AG10803 (cell line): Measurements from ENCODE around the gene PLAAT2.
A peak's percentile ranks its signal among the peaks of the same experiment; 100 is the strongest.

ENCODE experiments used
- DNase-seq: peaks from one replicate; pipeline ENCODE4 v3.0.0; 2010; ENCODE audit warnings: low read depth
- H3K4me3 ChIP-seq: 2 replicates; pipeline ENCODE4 v1.5.1; 2011; ENCODE audit warnings: mild to moderate bottlenecking, low read length, control low read depth
- CTCF ChIP-seq: conservative IDR thresholded peaks from 2 replicates; pipeline ENCODE4 v1.5.1; 2011; ENCODE audit warnings: mild to moderate bottlenecking, low read length, control low read depth, inconsistent platforms

Gene PLAAT2

GRCh38 chr11:63573881-63574855 is 11.0 kb upstream of the PLAAT2 start:
- peak; percentile 55 for DNase-seq
- H3K4me3 ChIP-seq = peak overlapping the region; percentile 42
- peak; percentile 8; the same call in 1 of the 2 replicates for TF ChIP-seq CTCF

GRCh38 chr11:63572026-63572688 is 9.0 kb upstream of the PLAAT2 start:
- no peak for TF ChIP-seq CTCF
- H3K4me3 ChIP-seq = no peak overlapping the region
- no peak for DNase-seq

DNA sequence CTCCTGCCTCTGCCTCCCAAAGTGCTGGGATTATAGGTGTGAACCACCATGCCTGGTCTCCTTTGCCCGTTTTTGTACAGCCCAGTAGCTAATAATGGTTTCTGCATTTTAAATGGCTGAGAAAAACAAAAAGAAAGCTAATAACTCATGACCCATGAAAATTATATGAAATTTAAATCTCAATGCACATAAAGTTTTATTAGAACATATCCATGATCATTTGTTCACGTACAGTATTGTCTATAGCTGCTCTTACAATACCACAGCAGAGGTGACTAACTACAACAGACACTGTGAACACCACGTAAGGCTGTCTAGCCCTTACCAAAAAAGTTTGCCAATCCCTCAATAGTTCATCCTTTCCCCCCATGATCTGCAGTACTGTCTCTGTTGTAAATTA is 6.4 kb upstream of the PLAAT2 start:
- no peak for TF ChIP-seq CTCF
- no peak overlapping the region for H3K4me3 ChIP-seq
- no peak for DNase-seq

- DNase-seq = peak; percentile 49
- H3K4me3 ChIP-seq = no peak overlapping the region
- no peak for TF ChIP-seq CTCF
Measured at GRCh38 chr11:63567044-63567840, 4.1 kb upstream of the PLAAT2 start.

DNA sequence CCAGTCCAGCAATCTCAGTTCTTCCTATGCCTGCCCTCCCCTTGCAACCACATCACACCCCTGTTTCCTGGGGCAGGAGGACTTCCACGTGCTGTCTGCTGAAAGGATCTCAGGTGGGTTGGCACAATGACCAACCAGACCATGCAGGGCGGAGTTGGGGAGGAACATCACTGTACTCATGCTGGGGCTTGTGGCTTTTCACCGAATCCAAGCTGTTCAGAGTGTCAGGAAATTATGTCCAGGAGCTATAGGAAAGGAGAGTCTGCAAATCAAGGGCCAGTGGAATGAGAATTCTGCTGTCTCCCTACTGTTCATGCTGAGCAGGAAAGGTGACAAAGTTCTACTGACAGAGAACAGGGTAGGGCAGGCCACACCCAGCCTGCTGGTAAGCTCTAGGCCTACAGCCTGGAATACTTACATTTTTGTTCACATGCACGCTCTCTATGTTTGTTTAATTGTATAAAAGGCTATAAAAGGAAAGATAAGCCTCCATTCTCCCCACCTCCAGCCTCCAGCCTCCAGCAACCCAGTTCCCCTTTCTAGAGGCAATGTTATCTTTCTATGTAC is 1.7 kb upstream of the PLAAT2 start:
- no peak for TF ChIP-seq CTCF
- DNase-seq = no peak
- H3K4me3 ChIP-seq = no peak overlapping the region

DNA sequence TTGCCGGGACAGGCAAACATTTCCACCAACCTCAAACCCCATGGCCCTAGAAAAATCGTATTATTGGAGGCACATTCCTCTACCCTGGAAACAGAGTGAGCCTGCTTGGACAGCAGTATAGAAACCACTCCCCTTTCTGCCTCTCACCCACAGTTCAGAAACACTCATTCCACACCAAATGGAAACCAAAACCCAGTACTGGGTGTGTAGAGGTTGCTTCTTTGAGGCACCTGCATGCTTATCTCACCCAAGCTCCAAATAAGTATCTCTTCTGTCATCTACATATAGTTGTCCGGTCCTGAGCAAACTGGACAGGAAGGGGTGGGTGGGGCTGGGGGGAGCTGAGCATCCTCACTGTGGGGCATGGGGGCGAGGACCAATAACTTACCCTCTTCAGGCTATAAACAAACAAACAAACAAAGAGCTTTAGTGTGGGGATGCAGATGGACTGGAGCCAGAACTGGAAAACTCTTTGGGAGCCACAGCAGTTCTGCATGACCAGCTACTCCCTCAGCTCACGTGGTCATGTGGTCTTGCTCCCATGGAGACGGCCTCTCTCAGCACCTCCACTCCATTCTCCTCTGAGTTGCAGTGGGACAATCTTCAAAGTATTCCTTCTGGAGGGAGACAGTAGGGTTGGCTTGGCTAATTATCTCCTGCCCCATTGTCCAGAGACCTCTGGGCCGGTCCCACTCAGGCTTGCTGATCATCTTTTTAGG is 1.0 kb upstream of the PLAAT2 start:
- TF ChIP-seq CTCF = no peak
- H3K4me3 ChIP-seq = no peak overlapping the region
- no peak for DNase-seq
